Measurements from ENCODE around the gene MMP24.

DNA sequence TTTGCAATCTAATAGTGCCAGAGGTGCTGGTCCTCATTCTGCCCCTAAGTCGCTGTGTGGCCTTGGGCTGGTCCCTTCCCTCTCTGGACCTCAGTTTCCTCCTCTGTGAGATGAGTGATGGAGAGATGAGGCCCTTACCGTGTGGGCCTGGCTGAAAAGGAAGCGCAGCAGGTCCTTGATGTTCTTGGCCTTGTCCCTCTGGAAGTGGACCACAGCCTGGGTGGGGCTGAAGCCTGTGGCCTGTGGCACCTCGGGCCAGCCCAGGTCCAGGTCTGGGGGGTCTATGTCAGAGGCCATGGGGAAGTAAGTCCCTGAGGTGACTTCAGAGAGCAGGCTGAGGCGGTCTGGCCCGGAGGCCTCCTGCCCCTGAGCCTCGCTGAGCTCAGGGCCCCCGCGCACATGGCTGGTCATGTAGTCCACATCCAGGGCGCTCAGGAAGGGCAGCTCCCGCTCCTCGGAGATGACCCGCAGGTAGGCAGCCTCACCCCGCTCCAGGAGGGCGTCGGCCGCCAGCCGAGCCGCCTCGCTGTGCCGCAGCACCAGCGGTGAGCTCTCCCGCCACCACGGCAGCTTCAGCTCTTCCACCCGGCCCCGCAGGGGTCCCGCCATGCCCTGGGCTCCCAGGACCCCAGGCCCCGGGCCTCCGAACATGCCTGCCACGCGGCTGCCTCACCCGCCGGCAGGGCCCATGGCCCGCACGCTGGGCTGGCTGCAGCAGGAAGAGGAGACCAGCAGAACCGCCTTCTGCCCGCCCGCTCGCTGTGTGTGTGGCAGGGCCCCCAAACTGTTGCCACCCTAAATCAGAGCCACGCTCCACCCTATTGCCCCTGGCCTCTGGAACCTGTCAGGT lies 65.4 kb downstream of the MMP24 start, which contains the start of gene FAM83C:
- TF ChIP-seq, protein P1, sequence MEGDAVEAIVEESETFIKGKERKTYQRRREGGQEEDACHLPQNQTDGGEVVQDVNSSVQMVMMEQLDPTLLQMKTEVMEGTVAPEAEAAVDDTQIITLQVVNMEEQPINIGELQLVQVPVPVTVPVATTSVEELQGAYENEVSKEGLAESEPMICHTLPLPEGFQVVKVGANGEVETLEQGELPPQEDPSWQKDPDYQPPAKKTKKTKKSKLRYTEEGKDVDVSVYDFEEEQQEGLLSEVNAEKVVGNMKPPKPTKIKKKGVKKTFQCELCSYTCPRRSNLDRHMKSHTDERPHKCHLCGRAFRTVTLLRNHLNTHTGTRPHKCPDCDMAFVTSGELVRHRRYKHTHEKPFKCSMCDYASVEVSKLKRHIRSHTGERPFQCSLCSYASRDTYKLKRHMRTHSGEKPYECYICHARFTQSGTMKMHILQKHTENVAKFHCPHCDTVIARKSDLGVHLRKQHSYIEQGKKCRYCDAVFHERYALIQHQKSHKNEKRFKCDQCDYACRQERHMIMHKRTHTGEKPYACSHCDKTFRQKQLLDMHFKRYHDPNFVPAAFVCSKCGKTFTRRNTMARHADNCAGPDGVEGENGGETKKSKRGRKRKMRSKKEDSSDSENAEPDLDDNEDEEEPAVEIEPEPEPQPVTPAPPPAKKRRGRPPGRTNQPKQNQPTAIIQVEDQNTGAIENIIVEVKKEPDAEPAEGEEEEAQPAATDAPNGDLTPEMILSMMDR (IDR thresholded peaks at IDR 0.05), result no peak
- TF ChIP-seq FOXJ3 (CRISPR knock-in tag; IDR thresholded peaks at IDR 0.05) (no peak), TEAD4 (IDR thresholded peaks at IDR 0.05; ENCODE audit: borderline replicate concordance, insufficient read depth) (no peak), CHD2 (IDR thresholded peaks at IDR 0.05; ENCODE audit: low read length, partially characterized antibody) (no peak), EP300 (IDR thresholded peaks at IDR 0.05; ENCODE audit: borderline replicate concordance in 1 of 2, low read depth in 1 of 2, low read length in 1 of 2) (no peak)

All from SK-N-SH (cell line).